ENCODE results near the gene TP53I13.
A peak's percentile ranks its signal among the peaks of the same experiment; 100 is the strongest.

TP53I13 gene

DNA sequence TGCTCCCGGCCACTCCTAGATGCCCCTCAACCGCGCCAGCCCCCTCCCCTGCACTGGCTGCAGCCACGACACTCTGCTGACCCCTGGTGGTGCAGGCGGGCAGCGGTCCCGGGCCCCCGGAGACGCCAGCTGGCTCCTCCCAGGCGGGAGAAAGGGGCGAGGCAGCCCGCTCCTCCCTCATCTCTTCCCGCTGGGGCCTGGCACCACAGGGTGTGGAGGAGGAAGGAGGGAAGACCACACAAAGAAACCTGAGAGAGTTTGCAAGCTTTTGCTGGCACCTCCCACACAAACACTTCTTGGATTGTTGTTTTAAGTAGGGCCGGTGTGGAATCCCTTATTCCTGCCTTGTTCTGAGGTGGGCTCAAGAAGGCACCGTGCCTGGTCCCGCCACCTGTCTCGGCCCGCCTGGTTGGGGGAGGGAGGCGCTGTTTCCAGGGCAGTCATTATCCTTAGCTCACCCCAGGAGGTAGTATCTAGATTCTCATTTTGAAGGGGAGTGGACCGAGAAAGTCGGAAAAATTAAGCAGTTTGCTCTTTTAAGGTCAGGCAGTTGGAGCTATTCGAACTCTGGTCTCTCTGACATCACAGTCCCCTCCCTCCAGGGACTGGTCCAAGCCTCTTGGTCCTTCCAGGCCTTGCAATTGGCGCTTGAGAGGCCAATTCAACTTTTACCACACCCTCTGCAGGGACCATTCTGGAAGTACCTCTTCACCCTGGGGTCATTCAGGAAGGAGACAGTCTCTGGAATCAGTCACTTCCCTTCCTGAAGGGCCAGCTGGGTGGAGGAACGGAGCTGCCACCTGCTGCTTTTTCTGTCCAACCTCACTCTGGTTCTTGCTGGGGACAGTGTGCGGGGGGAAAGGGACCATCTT lies 23.5 kb downstream of the TP53I13 start:
- peak in 55 of 56 donors; percentile 39 to 94 (median 84) for DNase-seq

DNA sequence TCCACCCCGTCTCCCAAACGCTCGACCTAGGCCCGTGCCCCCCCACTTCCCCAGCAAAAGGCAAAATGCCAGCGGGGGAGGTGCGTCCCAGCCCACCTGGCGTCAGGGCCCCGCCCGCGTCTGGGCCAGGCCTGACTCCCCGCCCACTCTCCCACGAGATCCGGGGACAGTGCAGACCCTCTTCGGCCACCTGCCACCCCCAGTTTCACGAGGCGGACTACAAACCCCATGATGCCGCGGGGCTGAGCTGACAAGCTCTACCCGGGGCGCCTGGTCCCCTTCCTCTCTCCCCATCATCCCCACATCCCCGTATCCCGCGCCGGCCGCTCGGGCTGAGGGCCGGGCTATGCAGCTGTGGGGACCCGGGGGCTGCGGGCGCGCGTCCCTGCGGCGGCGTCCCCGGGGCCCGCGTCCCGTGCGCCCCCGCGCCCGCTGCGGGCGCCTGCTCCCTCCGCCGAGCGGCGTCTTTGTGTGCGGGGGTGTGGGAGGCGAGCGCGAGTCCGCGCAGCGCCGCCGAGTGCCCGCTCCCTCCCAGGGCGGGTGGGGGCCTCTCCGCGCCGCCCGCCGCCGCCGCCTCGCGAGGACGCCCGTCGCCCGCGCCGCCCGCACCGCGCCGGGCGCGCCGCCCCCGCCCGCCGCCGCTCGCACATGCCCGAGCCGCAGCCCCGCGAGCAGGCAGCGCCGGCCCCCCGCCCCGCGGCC lies 24.5 kb downstream of the TP53I13 start, which contains the start of gene ANKRD13B:
TSS of gene ANKRD13B (plus strand) at position 283 of the 702 bp plus-strand sequence. CDS start 490 bp downstream, outside the sequence.
- DNase-seq, result peak in 46 of 56 donors; percentile 28 to 83 (median 60)

DNA sequence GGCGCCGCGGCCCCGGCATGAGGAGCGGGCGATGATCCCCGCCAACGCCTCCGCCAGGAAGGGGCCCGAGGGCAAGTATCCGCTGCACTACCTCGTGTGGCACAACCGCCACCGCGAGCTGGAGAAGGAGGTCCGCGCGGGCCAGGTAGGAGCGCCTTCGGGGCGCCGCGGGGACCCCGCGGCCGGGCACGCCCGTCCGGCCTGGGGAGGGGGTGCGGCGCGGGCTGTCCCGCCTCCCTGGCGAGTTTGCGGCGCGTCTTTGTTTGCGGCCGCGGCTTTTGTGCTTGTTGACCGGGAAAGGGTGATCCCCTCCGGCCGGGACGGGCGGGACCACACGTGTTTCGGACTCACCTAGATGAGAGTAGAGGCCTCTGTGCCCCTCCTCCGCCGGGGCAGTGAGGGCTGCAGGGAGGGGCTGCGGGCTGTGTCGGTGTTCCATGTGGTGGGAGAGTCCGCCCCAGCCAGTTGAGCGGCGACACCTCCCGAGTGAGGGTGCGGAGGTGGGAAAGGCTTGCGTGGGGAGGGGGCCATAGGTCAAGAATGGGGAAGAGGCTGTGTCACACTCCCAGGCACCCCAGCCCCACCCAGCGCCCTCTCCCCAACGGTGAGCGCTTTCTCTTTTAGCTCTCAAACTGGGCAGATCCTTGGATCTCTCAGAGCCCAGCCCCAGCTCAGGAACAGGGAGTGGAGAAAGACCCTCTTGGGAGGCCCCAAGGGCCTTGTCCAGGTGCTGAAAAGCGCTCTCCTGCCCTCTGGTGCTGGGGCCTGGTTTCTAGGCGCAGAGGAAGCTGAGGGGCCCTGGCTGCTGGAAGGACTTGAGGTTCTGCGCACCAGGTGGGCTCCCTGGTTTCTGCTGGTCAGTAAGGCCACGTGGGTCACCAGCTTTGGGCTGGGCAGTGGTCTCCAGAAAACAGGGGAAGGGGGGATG lies 25.4 kb downstream of the TP53I13 start:
- DNase-seq, result peak in 3 of 56 donors; percentile 24 to 37 (median 29)

DNA sequence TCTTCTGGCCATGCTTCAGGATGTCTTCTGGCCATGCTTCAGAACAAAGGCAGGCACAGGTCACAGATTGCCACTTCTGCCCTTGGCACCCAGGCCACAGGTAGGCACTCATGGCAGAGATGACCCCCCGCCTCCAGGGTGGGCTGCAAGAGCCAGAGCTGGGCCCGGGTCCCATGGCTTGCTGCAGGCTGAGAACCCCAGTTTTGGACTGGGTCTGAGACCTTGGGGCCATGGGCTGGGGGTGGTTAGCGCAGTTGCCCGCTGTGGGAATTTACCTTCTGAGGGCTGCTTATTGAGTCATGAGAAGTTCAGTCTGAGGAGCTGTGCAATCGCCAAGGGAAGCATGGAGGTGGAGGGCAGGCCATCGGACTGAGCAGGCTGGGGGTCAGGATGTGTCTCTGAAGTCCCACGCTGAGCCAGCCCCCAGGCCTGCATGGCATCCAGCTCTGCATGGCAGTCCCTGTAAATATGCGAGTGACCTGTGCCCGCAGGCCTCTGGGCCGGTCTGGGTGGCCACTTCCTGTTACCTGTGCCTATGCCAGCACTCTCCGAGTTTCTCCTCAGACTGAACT lies 26.1 kb downstream of the TP53I13 start:
- DNase-seq, result no peak

DNA sequence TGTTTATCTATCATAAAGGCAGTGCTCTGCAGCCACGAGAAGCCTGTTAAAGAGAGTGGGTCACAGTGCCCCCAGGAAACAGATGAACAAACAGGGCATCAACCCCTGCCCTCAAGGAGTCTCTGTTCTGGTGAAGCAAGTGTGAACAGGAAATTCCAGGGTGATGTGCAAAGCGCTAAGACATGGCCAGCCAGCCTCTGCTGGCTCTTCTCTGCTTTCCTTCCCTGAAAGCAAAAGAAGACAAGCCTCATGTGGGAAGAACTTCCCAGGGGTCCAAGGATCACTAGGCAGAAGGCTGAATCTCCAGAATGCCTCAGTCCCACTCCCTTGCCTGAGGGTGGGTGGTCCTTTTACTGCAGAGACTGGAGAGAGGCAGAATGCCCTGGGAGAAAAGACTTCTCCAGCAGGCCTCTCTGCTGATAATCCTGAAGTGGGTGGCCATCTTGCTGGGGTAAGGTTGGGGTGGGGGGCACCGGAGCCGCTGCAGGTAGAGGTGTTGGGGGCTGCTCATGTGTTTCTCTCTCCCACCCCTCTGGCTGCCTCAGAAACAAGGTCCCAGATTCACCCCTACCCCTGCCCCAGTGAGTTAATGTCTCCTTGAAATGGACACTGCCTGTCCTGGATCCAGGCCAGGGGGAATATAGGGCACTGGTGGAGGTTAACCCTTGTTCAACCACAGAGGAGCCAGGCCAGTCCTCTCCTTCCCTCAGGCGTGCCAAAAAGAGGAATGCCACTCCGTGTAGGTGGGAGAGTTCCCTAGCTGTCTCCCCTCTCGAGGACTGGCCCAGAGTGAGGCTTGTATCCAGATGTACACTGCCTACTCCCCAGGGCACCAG lies 26.8 kb downstream of the TP53I13 start:
- no peak for DNase-seq

DNA sequence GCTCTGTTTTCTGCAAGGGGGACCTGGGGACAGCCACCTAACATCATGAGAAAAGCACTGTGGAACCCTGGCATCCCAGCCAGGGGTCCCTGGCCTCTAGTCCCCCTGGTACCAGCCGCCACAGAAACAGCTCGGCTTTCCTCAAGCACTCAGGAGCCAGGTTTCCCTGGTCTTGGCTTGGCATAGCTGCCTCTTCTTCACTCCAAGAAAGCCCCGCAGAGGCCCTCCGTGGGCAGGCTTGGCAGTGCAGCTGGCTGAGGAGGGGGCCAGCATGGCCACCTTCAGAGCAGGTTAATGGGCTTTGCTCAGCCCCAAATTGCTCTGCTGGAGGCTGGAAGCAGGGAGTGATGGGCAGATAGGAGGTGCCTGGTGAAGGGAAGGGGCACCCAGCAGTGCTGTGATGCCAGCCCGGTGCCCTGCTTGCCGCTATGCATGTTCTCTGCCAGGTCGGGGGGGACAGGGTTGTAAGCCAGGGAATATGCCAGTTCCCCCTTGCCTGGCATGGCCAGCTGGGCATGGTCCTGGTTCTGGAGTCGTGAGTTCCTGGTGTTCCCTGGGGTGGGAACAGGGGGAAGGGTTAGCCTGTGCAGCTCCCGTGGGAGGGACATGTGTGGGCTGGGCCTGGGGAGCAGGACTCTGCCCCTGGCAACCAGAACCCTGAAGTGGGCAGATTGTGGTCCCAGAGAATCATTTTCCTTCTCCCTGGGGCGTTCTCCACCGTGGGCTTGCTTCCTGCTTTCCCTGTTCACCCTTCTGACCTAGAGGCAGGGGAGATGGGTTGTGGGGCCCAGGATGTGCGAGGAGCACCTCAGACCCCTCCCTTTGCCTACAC lies 27.7 kb downstream of the TP53I13 start:
- no peak for DNase-seq

DNA sequence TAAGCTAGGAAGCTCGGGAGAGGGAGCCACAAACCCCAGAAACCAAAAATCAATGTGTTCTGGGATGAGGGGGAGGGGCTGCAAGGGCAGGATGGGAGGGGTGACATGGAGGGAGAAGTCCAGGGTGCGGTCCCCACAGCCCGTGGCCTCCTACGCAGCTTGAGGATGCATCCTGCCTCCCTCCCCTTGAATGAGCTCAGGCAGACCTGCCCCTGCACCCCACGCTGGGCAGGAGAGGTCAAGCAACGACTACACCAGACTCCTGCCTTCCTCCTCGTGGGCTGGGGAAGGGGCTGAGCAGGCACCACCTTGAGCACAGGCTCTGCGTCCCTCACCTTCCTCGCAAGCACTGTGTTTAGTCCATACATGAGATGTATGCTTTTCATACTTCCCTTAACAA lies 28.3 kb downstream of the TP53I13 start:
- no peak for DNase-seq

DNA sequence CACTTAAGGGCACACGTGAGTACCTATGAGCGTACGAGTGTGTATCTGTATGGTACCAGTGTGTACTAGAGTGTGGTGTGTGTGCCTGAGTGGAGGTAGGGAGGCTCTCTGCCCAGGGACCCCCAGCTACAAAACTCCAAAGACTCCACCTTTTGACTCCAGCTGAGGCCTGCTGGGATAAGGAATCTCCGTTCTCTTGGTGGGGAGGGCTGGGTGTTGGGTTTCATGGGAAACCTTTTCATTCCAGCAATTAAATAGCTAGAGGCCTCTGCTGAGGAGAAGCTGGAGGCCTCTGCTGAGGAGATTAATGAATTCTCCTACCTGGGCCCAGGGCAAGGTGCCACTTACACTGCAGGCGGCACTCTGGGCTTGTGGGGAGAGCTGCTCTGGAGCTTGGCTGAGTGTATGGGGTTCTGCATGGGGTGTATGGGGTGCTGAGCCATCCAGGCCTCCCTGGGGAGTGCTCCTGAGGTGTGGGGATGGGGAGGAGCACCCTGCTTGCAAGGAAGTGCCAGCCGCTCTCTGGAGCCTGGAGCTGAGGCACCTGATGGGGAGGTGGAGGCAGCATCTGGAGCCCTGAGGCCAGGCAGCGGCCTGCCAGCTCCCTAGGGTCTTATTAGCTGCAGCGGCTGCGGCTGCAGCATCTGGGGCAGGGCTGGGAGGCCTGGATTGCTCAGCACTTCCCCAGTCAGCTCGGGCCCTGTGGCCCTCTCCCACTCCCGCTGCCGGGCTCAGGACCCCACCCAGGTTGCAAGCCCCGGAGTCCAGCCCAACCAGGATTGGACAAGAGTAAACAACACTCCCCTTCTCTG lies 29.1 kb downstream of the TP53I13 start:
- no peak for DNase-seq

DNA sequence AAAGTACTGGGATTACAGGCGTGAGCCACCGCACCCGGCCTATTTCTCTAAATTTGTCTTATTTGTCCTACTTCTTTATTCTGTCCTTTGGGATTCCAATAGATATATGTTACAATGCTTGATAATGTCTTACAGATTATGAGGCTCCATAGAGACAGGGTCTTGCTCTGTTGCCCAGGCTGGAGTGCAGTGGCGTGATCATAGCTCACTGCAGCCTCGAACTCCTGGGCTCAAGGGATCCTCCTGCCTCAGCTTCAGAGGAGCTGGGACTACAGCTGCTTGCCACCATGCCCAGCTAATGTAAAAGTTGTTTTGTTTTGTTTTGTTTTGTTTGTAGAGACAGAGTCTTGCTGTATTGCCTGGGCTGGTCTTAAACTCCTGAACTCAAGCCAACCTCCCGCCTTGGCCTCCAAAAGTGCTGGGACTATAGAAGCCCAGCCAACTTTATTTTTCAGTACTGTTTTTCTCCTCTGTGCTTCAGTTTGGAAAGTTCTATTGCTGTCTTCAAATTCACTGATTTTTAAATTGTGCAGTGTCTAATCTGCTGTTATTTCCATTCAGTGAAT lies 34.7 kb downstream of the TP53I13 start:
- DNase-seq, result no peak

DNA sequence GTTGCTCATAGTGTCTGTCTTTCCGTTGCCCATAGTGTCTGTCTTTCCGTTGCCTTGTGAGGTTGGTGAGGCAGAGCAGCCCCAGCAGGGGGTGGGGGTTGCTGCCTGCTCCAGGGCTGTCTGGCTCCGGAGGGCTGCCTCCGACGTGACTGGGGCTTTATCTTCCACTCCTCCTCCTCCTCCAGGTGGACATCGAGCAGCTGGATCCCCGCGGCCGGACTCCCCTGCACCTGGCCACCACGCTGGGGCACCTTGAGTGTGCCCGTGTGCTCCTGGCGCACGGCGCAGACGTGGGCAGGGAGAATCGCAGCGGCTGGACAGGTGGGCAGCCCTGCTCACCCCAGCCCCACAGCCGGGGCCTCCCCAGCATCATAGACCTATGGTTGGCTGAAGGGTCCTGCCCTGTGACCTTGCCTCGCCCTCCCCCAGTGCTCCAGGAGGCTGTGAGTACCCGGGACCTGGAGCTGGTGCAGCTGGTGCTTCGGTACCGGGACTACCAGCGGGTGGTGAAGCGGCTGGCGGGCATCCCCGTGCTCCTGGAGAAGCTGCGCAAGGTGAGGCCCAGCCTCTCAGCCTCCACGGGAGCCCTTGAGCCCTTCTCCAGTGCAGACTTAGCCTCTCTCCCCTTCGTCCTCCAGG lies 39.2 kb downstream of the TP53I13 start:
- no peak for DNase-seq

DNA sequence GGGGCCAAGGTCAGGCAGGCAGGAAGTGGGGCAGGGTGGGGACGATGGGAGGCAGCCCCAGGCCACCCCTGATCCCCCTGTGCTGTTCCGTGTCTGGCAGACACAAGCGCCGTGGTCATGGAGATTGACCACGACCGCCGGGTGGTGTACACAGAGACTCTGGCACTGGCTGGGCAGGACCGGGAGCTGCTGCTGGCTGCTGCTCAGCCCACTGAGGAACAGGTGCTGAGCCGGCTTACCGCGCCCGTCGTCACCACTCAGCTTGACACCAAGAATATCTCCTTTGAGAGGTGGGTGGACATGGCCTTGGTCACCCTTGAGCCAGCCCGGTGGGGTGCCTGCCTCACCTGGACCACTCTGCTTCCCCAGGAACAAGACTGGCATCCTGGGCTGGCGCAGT lies 40.5 kb downstream of the TP53I13 start:
- no peak for DNase-seq

DNA sequence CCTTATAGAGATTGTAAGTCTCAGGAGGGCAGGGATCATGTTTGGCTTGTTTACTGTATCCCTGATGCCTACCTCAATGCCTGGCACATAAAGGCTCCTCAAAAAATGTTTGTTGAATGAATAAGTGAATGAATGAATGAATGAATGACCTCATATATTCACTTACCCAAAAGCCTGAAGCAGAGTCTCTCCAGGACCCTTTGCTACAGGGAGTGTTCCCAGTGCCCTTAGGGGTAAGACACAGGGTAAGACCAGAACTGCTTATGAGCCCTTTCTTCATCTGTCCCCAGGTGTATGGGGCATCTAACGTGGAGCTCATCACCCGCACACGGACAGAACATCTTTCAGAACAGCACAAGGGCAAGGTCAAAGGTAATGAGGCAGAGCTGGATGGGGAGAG lies 41.9 kb downstream of the TP53I13 start:
- DNase-seq, result no peak

DNA sequence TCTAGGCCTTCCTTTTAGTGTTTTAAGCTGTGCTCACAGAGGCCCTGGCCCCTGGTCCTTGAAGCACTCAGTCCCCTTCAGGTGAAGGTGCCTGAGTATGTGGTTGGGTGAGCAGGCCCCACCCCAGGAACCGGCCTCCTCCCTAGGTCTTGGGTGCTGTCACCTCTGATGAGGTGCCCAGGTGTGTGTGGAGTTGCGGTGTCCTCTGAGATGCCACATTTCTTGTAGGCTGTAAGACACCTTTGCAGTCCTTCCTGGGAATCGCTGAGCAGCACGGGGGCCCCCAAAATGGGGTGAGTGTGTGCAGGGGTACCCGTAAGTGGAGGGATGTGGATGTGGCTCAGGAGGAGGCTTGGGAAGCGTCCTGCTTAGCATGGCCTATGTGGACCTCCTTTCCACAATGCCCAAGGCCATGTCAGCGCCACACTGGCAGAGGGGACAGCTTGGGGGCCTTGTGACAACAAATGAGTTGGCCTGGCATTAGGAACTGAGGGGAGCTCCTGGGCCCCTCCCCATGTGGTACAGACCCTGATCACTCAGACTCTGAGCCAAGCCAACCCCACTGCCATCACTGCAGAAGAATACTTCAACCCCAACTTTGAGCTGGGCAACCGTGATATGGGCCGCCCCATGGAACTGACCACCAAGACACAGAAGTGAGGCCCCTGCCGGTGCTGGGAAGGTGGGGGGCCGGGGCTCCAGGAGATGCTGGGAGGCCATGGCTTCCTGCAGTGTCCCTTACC lies 43.0 kb downstream of the TP53I13 start:
- DNase-seq, result no peak

DNA sequence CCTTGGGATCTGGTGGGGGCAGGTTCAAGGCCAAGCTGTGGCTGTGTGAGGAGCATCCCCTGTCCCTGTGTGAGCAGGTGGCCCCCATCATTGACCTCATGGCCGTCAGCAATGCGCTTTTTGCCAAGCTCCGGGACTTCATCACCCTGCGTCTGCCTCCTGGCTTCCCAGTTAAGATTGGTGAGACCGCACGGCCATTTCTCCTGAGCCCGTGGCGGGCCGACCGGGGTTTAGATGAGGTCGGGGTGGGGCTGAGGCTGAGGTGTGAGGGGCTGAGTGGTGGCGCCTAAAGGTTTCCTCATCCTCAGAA lies 43.5 kb downstream of the TP53I13 start:
- DNase-seq, result no peak

DNA sequence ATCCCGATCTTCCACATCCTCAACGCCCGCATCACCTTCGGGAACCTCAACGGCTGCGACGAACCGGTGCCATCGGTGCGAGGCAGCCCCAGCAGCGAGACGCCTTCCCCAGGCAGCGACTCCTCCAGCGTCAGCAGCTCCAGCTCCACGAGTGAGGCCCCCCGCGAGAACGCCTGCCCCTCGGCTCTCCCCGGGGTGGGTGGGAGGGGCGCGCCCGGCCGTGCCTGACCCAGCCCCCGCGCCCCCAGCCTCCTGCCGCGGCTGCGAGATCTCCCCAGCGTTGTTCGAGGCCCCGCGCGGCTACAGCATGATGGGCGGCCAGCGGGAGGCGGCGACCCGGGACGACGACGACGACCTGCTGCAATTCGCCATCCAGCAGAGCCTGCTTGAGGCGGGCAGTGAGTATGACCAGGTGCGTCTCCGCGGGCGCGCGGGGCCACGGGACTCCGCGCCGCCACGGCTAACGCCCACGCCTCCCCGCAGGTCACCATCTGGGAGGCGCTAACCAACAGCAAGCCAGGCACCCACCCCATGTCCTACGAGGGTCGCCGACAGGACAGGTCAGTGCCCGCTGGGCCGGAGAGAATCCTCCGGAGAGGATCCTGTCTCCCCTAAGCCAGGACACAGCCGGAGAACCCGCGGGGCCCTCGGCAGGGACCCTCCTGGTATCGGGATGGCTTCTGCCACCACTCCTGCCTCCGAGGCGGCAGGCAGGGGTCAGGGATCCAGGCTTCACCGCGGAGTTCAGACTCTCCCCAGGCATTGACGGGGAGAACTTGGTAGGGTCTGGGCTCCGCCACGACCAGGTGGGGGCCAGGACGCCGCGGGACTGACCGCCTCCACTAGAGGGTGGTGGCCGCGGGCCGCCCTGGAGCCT lies 44.1 kb downstream of the TP53I13 start:
- DNase-seq, result no peak

DNA sequence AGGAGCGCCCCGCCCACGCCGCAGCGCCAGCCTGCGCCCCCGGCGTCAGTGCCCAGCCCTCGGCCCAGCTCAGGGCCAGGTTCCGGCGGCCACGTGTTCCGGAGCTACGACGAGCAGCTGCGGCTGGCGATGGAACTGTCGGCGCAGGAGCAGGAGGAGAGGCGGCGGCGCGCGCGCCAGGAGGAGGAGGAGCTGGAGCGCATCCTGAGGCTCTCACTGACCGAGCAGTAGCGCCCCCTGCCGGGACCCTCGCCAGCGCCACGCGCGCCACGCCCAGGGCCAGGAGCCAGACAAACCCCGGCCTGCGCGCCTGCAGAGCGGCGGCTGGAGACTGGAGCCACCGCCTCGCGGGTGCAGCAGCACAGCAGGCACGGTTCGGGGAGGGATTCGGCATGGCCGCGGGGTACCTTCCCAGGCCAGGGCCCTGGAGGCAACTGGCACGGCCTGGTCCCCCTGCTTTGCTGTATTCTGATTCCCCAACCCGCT lies 44.9 kb downstream of the TP53I13 start:
- peak in 55 of 56 donors; percentile 36 to 95 (median 80) for DNase-seq

All from amygdala (tissue), 56 donors.